PC-3 (cell line): ENCODE results near the gene NIF3L1. TPM values are rescaled to one million over a fixed set of nuclear protein-coding genes. Genes with fewer than 3 reads are reported as not detected.
A peak's percentile ranks its signal among the peaks of the same experiment; 100 is the strongest.

ENCODE experiments used
- ATAC-seq: fragments of 200-7000 bp; cut with Tn5 transposase; 2 replicates; pipeline ENCODE4 v1.9.1; 2020; ENCODE audit warnings: mild to moderate bottlenecking, moderate library complexity
- Bru-seq: library from RNA; stranded (reverse); fragments of 400-500 nt; gene quantifications from one replicate; lab custom pipeline; 2021; lab: Mats Ljungman, UMichigan
- BruChase-seq, 2 experiments: library from RNA; stranded (reverse); fragments of 400-500 nt; gene quantifications; one replicate each; lab custom pipeline; 2021; lab: Mats Ljungman, UMichigan
- BruUV-seq: library from RNA; stranded (reverse); fragments of 400-500 nt; replicated peaks from 2 replicates; lab custom pipeline; 2021; lab: Mats Ljungman, UMichigan
- CTCF ChIA-PET: fragments of 300-600 bp; sonication (Branson Sonifier 250); formaldehyde crosslinking; loops from one replicate; lab custom pipeline; 2022; ENCODE audit warnings: antibody characterized with exemption; lab: Charles Lee
- POLR2A ChIA-PET: fragments of 300-600 bp; sonication (Branson Sonifier 250); formaldehyde crosslinking; loops from one replicate; lab custom pipeline; 2022; ENCODE audit warnings: antibody characterized with exemption; ENCODE audit not compliant: unreplicated experiment; lab: Charles Lee
- DNase-seq: peaks from one replicate; pipeline ENCODE4 v3.0.0-alpha.2; 2015
- H2AFZ ChIP-seq: fragments of 300-600 bp; sonication (generic); 2 replicates; pipeline ENCODE4 v1.6.0; 2016; ENCODE audit warnings: antibody characterized with exemption, low read length
- H3F3A ChIP-seq: fragments of 300-600 bp; sonication (generic); one replicate; pipeline ENCODE4 v1.6.0; 2017; ENCODE audit warnings: antibody characterized with exemption, low read length, control low read depth, mild to moderate bottlenecking; ENCODE audit not compliant: unreplicated experiment
- H3K27ac ChIP-seq: fragments of 300-600 bp; sonication (generic); 2 replicates; pipeline ENCODE4 v1.5.1; 2016; ENCODE audit warnings: mild to moderate bottlenecking, low read length
- H3K27me3 ChIP-seq: fragments of 300-600 bp; sonication (generic); 2 replicates; pipeline ENCODE4 v1.6.1; 2016; ENCODE audit warnings: low read length, mixed read lengths
- H3K36me3 ChIP-seq: fragments of 300-600 bp; sonication (generic); 2 replicates; pipeline ENCODE4 v1.6.1; 2016; ENCODE audit warnings: low read depth, mixed run types, low read length, mixed read lengths
- H3K4me1 ChIP-seq: fragments of 300-600 bp; sonication (generic); 2 replicates; pipeline ENCODE4 v1.5.1; 2016; ENCODE audit warnings: low read length; ENCODE audit not compliant: insufficient read depth
- H3K4me2 ChIP-seq: fragments of 300-600 bp; sonication (generic); 2 replicates; pipeline ENCODE4 v1.6.0; 2016; ENCODE audit warnings: low read length
- H3K4me3 ChIP-seq: fragments of 300-600 bp; sonication (generic); 2 replicates; pipeline ENCODE4 v1.5.1; 2016; ENCODE audit warnings: mild to moderate bottlenecking, low read length, mixed read lengths
- H3K79me2 ChIP-seq: fragments of 300-600 bp; sonication (generic); 2 replicates; pipeline ENCODE4 v1.6.1; 2017; ENCODE audit warnings: low read length, mixed read lengths
- H3K9ac ChIP-seq: fragments of 300-600 bp; sonication (generic); 2 replicates; pipeline ENCODE4 v1.6.0; 2016; ENCODE audit warnings: mild to moderate bottlenecking, low read length
- H3K9me2 ChIP-seq: fragments of 300-600 bp; sonication (generic); replicated peaks from 2 replicates; pipeline ENCODE4 v1.6.1; 2016; ENCODE audit warnings: mixed run types, low read length, mixed read lengths
- H3K9me3 ChIP-seq: fragments of 300-600 bp; sonication (generic); 2 replicates; pipeline ENCODE4 v1.6.1; 2016; ENCODE audit warnings: low read length, mixed read lengths
- H4K20me1 ChIP-seq: fragments of 300-600 bp; sonication (generic); 2 replicates; pipeline ENCODE4 v1.6.1; 2016; ENCODE audit warnings: low read length, mixed read lengths
- CTCF ChIP-seq: fragments of 300-600 bp; sonication (generic); conservative IDR thresholded peaks from 2 replicates; pipeline ENCODE4 v1.5.1; 2017; ENCODE audit warnings: antibody characterized with exemption, low read depth, mild to moderate bottlenecking, low read length
- EZH2 ChIP-seq: fragments of 300-600 bp; sonication (generic); IDR thresholded peaks from one replicate; pipeline ENCODE4 v1.6.1; 2017; ENCODE audit warnings: antibody characterized with exemption, mild to moderate bottlenecking, low read length; ENCODE audit not compliant: unreplicated experiment
- EZH2phosphoT487 ChIP-seq: fragments of 300-600 bp; sonication (generic); IDR thresholded peaks from 2 replicates; pipeline ENCODE4 v1.6.1; 2018; ENCODE audit warnings: mild to moderate bottlenecking, antibody characterized with exemption, low read length, borderline replicate concordance
- intact Hi-C: fragments of 100-400 bp; cut with micrococcal nuclease; formaldehyde crosslinking; loops from 2 replicates; pipeline ENCODE4 v1.9.0; 2023
- long read RNA-seq: library from polyadenylated mRNA; unstranded; transcript quantifications from one replicate; pipeline ENCODE4 v2.0.0, GENCODE V29; 2021; ENCODE audit not compliant: unreplicated experiment
- total RNA-seq: library from RNA; depleted of rRNA; stranded (reverse); fragments of >200 nt; gene quantifications from 2 replicates; pipeline ENCODE4 v1.2.3, GENCODE V29; 2014; rRNA removed

The NIF3L1 gene
- 63.1 and 81.5 TPM in 2 replicates for total RNA-seq
- percentile 82 among the genes with signal in this experiment for Bru-seq, nascent RNA
- percentile 86 among the genes with signal in this experiment for BruChase-seq, experiment 1, labeled RNA remaining after a 6-hour chase
- percentile 82 among the genes with signal in this experiment for BruChase-seq, experiment 2, labeled RNA remaining after a 2-hour chase
- long read RNA-seq, transcript NIF3L1-202 (7 exons, 1,680 nt): major isoform, 12 of 58 reads
- long read RNA-seq, transcript NIF3L1-201 (7 exons, 1,626 nt): minor isoform, 8 of 58 reads
- long read RNA-seq, partial matches to known transcripts: 16 of 58 reads
- long read RNA-seq, other reads (novel, unspliced or antisense): 22 of 58 reads

GRCh38 chr2:200888704-200889625 lies at the start of gene NIF3L1, which contains the start of gene PPIL3:
TSS of gene NIF3L1 (plus strand) at chr2:200889371. CDS start at chr2:200891944, 2,573 bp downstream.
TSS of gene PPIL3 (minus strand) at chr2:200889077. CDS start at chr2:200887615, 1,462 bp downstream.
- ChIA-PET CTCF (interaction anchor here (0.8 kb wide), 1 partner anchor 25 kb away, joined by 3 read pairs; the partner anchor contains the start of gene CLK1), POLR2A (interaction anchor here (0.6 to 1.2 kb wide), 2 partner anchors 8 to 24 kb away, joined by 3 read pairs; partner anchors contain the start of gene CLK1)
- BruUV-seq: TSS peak; percentile 74
- H2AFZ ChIP-seq: peak within 1 kb of the TSS; percentile 94
- H3K36me3 ChIP-seq: peaks cover 18% of the 10 kb centered on the region; the same call in 1 of the 2 replicates
- H3K4me1 ChIP-seq: peaks cover 9% of the 10 kb centered on the region
- H3K4me3 ChIP-seq: peak within 1 kb of the TSS; percentile 87
- peak; percentile 99 for DNase-seq
- intact Hi-C loops: loop anchor here (1.0 to 10.0 kb wide), 4 partner anchors 24 to 314 kb away; partner anchors contain the start of genes CLK1 and NDUFB3
- peak; percentile 82 for ATAC-seq
- H3K9me3 ChIP-seq: no peaks in the 10 kb centered on the region
- H3K27me3 ChIP-seq: no peaks in the 10 kb centered on the region
- peaks cover 62% of the 10 kb centered on the region for H3K79me2 ChIP-seq
- H3K9me2 ChIP-seq: no peaks in the 10 kb centered on the region
- H4K20me1 ChIP-seq: no peaks in the 10 kb centered on the region
- H3F3A ChIP-seq: peaks cover 5% of the 10 kb centered on the region
- TF ChIP-seq EZH2phosphoT487 (no peak), EZH2 (no peak), CTCF (no peak)
- peak within 1 kb of the TSS; percentile 96 for H3K27ac ChIP-seq
- H3K4me2 ChIP-seq: peak within 1 kb of the TSS; percentile 93
- H3K9ac ChIP-seq: peak within 1 kb of the TSS; percentile 97

- H2AFZ ChIP-seq: no peak overlapping the region
- no peak for ATAC-seq
Observed at GRCh38 chr2:200839513-200839912, 49.7 kb upstream of the NIF3L1 start.

More at GRCh38 chr2:200839513-200839912, 49.7 kb upstream of the NIF3L1 start:
- ChIA-PET CTCF (no interaction called here), POLR2A (no interaction called here)
- H3K9ac ChIP-seq: no peak overlapping the region
- no peaks in the 10 kb centered on the region for H3F3A ChIP-seq
- BruUV-seq: no TSS peak
- peaks cover 9% of the 10 kb centered on the region for H3K9me3 ChIP-seq
- H3K36me3 ChIP-seq: 0 out of 2 replicates have a peak, but pooled peaks cover 4% of the 10 kb centered on the region
- no peaks in the 10 kb centered on the region for H3K27me3 ChIP-seq
- no peaks in the 10 kb centered on the region for H3K9me2 ChIP-seq
- no peaks in the 10 kb centered on the region for H3K4me1 ChIP-seq
- no peak overlapping the region for H3K4me2 ChIP-seq
- intact Hi-C loops: no loop called here
- H3K4me3 ChIP-seq: no peak overlapping the region
- DNase-seq: no peak
- TF ChIP-seq EZH2: no peak
- no peak for TF ChIP-seq EZH2phosphoT487
- no peak for TF ChIP-seq CTCF
- no peaks in the 10 kb centered on the region for H3K79me2 ChIP-seq
- H4K20me1 ChIP-seq: no peaks in the 10 kb centered on the region
- no peak overlapping the region for H3K27ac ChIP-seq
